HCT116 (cell line): ENCODE results near the gene STRIP1.

ENCODE experiments used
- ATF3 ChIP-seq: IDR thresholded peaks from 2 replicates; pipeline ENCODE4 v1.6.1; 2012
- CBX3 ChIP-seq: IDR thresholded peaks from 2 replicates; pipeline ENCODE4 v1.6.1; 2012; ENCODE audit warnings: low read depth
- CEBPB ChIP-seq: IDR thresholded peaks from 2 replicates; pipeline ENCODE4 v1.6.1; 2012; ENCODE audit warnings: low read depth
- CTCF ChIP-seq, 3 experiments: fragments of 200-600 bp in 1 of 3; sonication (generic) in 1 of 3; IDR thresholded peaks in 2 of 3; conservative IDR thresholded peaks in 1 of 3; 2 replicates each; pipeline ENCODE4 v1.5.1; 2012 to 2017; ENCODE audit warnings: low read depth in 2 of 3, low read length in 2 of 3, antibody characterized with exemption in 1 of 3, borderline replicate concordance in 1 of 3, control low read depth in 1 of 3, mild to moderate bottlenecking in 1 of 3, mixed read lengths in 1 of 3, mixed run types in 1 of 3, moderate library complexity in 1 of 3; ENCODE audit not compliant: insufficient read depth in 1 of 3
- EGR1 ChIP-seq: IDR thresholded peaks from 2 replicates; pipeline ENCODE4 v1.6.1; 2012; ENCODE audit warnings: low read depth
- EZH2 ChIP-seq: fragments of 200-600 bp; sonication (generic); IDR thresholded peaks from 2 replicates; pipeline ENCODE4 v1.6.1; 2017; ENCODE audit warnings: antibody characterized with exemption, mixed run types
- EZH2phosphoT487 ChIP-seq: fragments of 200-600 bp; IDR thresholded peaks from 2 replicates; pipeline ENCODE4 v1.6.1; 2018; ENCODE audit warnings: antibody characterized with exemption, borderline replicate concordance
- POLR2A ChIP-seq: IDR thresholded peaks from 2 replicates; pipeline ENCODE4 v1.7.0; 2011; ENCODE audit warnings: borderline replicate concordance; ENCODE audit not compliant: insufficient read depth, insufficient read length; ENCODE audit errors: extremely low read depth
- POLR2AphosphoS5 ChIP-seq: IDR thresholded peaks from 2 replicates; pipeline ENCODE4 v1.6.1; 2011; ENCODE audit warnings: mild to moderate bottlenecking, low read depth, low read length, moderate library complexity
- RAD21 ChIP-seq: IDR thresholded peaks from 2 replicates; pipeline ENCODE4 v1.6.1; 2012; ENCODE audit warnings: low read depth, mild to moderate bottlenecking
- REST ChIP-seq: IDR thresholded peaks from 2 replicates; pipeline ENCODE4 v1.6.1; 2012; ENCODE audit warnings: low read depth
- SP1 ChIP-seq: IDR thresholded peaks from 2 replicates; pipeline ENCODE4 v1.6.1; 2012; ENCODE audit warnings: low read depth
- SRF ChIP-seq: IDR thresholded peaks from 2 replicates; pipeline ENCODE4 v1.6.1; 2012; ENCODE audit warnings: low read depth
- ZNF274 ChIP-seq: fragments of 200-500 bp; sonication (Bioruptor generic); IDR thresholded peaks from 2 replicates; pipeline ENCODE4 v1.6.1; 2014; ENCODE audit warnings: mild to moderate bottlenecking, low read depth, low read length, inconsistent platforms

- no peak for TF ChIP-seq CTCF (IDR thresholded peaks at IDR 0.05 in 2 of 3, conservative IDR thresholded peaks at IDR 0.05 in 1 of 3; ENCODE audit: borderline replicate concordance in 1 of 3, insufficient read depth in 1 of 3, low read depth in 2 of 3, low read length in 2 of 3)
- TF ChIP-seq EZH2 = no peak
- no peak for TF ChIP-seq RAD21
- no peak for TF ChIP-seq POLR2A
- TF ChIP-seq SRF = no peak
- no peak for TF ChIP-seq EZH2phosphoT487
- TF ChIP-seq POLR2AphosphoS5 = no peak
- TF ChIP-seq ZNF274 = no peak
- no peak for TF ChIP-seq CBX3
- TF ChIP-seq CEBPB = no peak
- TF ChIP-seq REST = no peak
- TF ChIP-seq SP1 = no peak
- no peak for TF ChIP-seq ATF3
- TF ChIP-seq EGR1 = no peak
Observed at GRCh38 chr1:110056776-110057175, 22.4 kb downstream of the STRIP1 start.
